ENCODE measurements around the gene PIK3IP1.

PIK3IP1 gene

GRCh38 chr22:31275576-31275975 is 16.7 kb downstream of the PIK3IP1 start:
- H3K27ac ChIP-seq (ENCODE audit: low read depth, low read length) = no peak overlapping the region
- no peaks in the 10 kb centered on the region for H3K27me3 ChIP-seq (ENCODE audit: control insufficient read depth in 1 of 2, insufficient read depth in 2 of 2, low read length in 2 of 2)
- no peak overlapping the region for H3K4me3 ChIP-seq (ENCODE audit: low read depth in 1 of 2, low read length in 2 of 2)
- H3K4me1 ChIP-seq (ENCODE audit: insufficient read depth, low read length) = no peaks in the 10 kb centered on the region
- peaks cover 41% of the 10 kb centered on the region for H3K36me3 ChIP-seq (ENCODE audit: insufficient read depth, low read length)
- no peaks in the 10 kb centered on the region for H3K9me3 ChIP-seq (ENCODE audit: low read length)
- no peak overlapping the region for H3K9ac ChIP-seq (ENCODE audit: low read length)

- Histone ChIP-seq H3K4me1 (ENCODE audit: insufficient read depth, low read length) (no peaks in the 10 kb centered on the region), H3K9ac (ENCODE audit: low read length) (no peak overlapping the region), H3K27ac (ENCODE audit: low read depth, low read length) (no peak overlapping the region), H3K4me3 (ENCODE audit: low read depth in 1 of 2, low read length in 2 of 2) (no peak overlapping the region), H3K27me3 (ENCODE audit: control insufficient read depth in 1 of 2, insufficient read depth in 2 of 2, low read length in 2 of 2) (no peaks in the 10 kb centered on the region), H3K36me3 (ENCODE audit: insufficient read depth, low read length) (peaks cover 35% of the 10 kb centered on the region), H3K9me3 (ENCODE audit: low read length) (no peaks in the 10 kb centered on the region)
Measured at GRCh38 chr22:31275018-31275417, 17.3 kb downstream of the PIK3IP1 start.

DNA sequence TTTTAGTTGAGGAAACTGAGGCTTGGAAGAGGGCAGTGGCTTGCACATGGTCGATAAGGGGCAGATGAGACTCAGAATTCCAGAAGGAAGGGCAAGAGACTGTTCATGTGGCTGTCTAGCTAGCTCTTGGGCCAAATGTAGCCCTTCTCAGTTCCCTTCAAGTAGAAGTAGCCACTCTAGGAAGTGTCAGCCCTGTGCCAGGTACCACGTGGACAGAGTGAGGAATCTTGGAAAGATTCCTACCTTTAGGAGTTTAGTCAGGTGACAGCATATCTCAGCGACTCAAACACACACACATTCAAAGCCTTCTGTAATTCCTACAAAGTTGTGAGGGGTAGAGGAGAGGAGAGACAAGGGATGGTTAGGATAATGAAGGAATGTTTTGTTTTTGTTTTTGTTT is 18.3 kb downstream of the PIK3IP1 start:
- Histone ChIP-seq H3K9ac (ENCODE audit: low read length) (no peak overlapping the region), H3K27me3 (ENCODE audit: control insufficient read depth in 1 of 2, insufficient read depth in 2 of 2, low read length in 2 of 2) (no peaks in the 10 kb centered on the region), H3K36me3 (ENCODE audit: insufficient read depth, low read length) (peaks cover 32% of the 10 kb centered on the region), H3K27ac (ENCODE audit: low read depth, low read length) (no peak overlapping the region), H3K9me3 (ENCODE audit: low read length) (no peaks in the 10 kb centered on the region), H3K4me1 (ENCODE audit: insufficient read depth, low read length) (no peaks in the 10 kb centered on the region), H3K4me3 (ENCODE audit: low read depth in 1 of 2, low read length in 2 of 2) (no peak overlapping the region)

DNA sequence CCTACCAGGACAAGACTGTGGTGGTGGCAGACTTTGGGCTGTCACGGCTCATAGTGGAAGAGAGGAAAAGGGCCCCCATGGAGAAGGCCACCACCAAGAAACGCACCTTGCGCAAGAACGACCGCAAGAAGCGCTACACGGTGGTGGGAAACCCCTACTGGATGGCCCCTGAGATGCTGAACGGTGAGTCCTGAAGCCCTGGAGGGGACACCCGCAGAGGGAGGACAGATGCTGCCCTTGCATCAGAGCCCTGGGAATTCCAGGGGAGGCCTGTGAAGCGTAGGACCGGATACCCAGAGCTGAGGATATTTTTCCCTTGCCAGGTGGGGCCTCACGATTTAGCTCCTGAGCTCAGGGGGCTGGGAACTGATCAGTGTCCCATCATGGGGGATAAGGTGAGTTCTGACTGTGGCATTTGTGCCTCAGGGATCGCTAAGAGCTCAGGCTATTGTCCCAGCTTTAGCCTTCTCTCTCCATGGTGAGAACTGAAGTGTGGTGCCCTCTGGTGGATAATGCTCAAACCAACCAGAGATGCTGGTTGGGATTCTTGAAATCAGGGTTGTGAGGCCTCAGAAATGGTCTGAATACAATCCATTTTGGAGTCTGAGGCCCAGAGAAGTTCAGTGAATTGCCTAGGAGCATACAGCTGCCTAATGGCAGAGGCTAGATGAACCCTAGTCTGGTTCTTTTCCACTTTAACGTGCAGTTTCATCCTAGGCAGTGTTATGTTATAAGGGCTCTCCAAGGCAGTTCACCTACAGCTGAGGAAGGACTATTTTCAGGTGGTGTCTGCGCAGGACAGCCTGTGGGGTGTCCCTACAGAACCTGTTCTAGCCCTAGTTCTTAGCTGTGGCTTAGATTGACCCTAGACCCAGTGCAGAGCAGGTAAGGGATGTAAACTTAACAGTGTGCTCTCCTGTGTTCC is 19.5 kb downstream of the PIK3IP1 start:
- Histone ChIP-seq H3K9ac (ENCODE audit: low read length) (no peak overlapping the region), H3K4me3 (ENCODE audit: low read depth in 1 of 2, low read length in 2 of 2) (no peak overlapping the region), H3K27ac (ENCODE audit: low read depth, low read length) (no peak overlapping the region), H3K27me3 (ENCODE audit: control insufficient read depth in 1 of 2, insufficient read depth in 2 of 2, low read length in 2 of 2) (no peaks in the 10 kb centered on the region), H3K36me3 (ENCODE audit: insufficient read depth, low read length) (peaks cover 30% of the 10 kb centered on the region), H3K4me1 (ENCODE audit: insufficient read depth, low read length) (no peaks in the 10 kb centered on the region), H3K9me3 (ENCODE audit: low read length) (no peaks in the 10 kb centered on the region)

DNA sequence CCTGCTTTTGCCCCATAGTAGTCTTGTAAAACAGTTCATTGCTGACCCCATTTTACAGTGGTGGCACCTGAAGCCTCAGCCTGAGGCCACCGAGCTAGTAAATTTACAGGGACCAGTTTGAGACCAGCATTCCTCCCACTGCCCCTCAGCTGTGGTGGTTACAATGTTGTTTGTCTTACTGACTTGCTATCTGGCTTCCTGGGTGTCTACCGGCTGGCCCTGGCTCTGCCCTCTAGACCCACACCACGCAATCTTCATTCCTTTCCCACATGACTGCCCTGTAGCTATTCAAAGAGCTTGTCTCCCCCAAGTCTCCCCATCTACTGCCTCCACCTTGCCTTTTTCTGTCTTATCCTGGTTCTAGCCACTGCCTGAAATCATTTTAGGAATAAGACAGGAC is 20.8 kb downstream of the PIK3IP1 start:
- Histone ChIP-seq H3K9me3 (ENCODE audit: low read length) (no peaks in the 10 kb centered on the region), H3K36me3 (ENCODE audit: insufficient read depth, low read length) (peaks cover 41% of the 10 kb centered on the region), H3K27me3 (ENCODE audit: control insufficient read depth in 1 of 2, insufficient read depth in 2 of 2, low read length in 2 of 2) (no peaks in the 10 kb centered on the region), H3K9ac (ENCODE audit: low read length) (no peak overlapping the region), H3K27ac (ENCODE audit: low read depth, low read length) (no peak overlapping the region), H3K4me3 (ENCODE audit: low read depth in 1 of 2, low read length in 2 of 2) (no peak overlapping the region), H3K4me1 (ENCODE audit: insufficient read depth, low read length) (no peaks in the 10 kb centered on the region)

GRCh38 chr22:31271026-31271425 is 21.3 kb downstream of the PIK3IP1 start:
- H3K9ac ChIP-seq (ENCODE audit: low read length) = no peak overlapping the region
- no peaks in the 10 kb centered on the region for H3K9me3 ChIP-seq (ENCODE audit: low read length)
- H3K36me3 ChIP-seq (ENCODE audit: insufficient read depth, low read length) = peaks cover 45% of the 10 kb centered on the region
- H3K27ac ChIP-seq (ENCODE audit: low read depth, low read length) = no peak overlapping the region
- H3K4me1 ChIP-seq (ENCODE audit: insufficient read depth, low read length) = no peaks in the 10 kb centered on the region
- no peaks in the 10 kb centered on the region for H3K27me3 ChIP-seq (ENCODE audit: control insufficient read depth in 1 of 2, insufficient read depth in 2 of 2, low read length in 2 of 2)
- H3K4me3 ChIP-seq (ENCODE audit: low read depth in 1 of 2, low read length in 2 of 2) = no peak overlapping the region

- Histone ChIP-seq H3K9ac (ENCODE audit: low read length) (no peak overlapping the region), H3K4me3 (ENCODE audit: low read depth in 1 of 2, low read length in 2 of 2) (no peak overlapping the region), H3K27me3 (ENCODE audit: control insufficient read depth in 1 of 2, insufficient read depth in 2 of 2, low read length in 2 of 2) (no peaks in the 10 kb centered on the region), H3K9me3 (ENCODE audit: low read length) (no peaks in the 10 kb centered on the region), H3K4me1 (ENCODE audit: insufficient read depth, low read length) (no peaks in the 10 kb centered on the region), H3K36me3 (ENCODE audit: insufficient read depth, low read length) (peaks cover 46% of the 10 kb centered on the region), H3K27ac (ENCODE audit: low read depth, low read length) (no peak overlapping the region)
Measured at GRCh38 chr22:31269892-31270579, 22.3 kb downstream of the PIK3IP1 start.

DNA sequence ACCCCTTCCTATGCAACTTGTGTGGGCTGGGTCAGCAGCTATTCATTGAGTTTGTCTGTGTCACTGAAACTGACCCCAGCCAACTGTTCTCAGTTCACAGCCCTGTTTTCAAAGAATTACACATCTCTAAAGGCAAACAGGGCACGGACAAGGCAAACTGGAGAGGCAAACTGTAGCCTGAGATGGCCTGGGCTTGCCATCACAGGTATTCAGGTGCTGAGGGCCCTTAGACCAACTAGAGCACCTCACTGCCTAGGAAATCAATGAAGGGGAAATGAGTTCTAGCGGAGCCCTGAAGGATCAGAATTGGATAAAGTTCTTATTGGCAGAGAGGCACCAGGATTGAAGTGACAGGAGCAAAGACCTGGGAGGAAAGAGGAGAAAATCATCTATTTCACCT is 24.0 kb downstream of the PIK3IP1 start:
- Histone ChIP-seq H3K27ac (ENCODE audit: low read depth, low read length) (no peak overlapping the region), H3K36me3 (ENCODE audit: insufficient read depth, low read length) (peaks cover 50% of the 10 kb centered on the region), H3K27me3 (ENCODE audit: control insufficient read depth in 1 of 2, insufficient read depth in 2 of 2, low read length in 2 of 2) (no peaks in the 10 kb centered on the region), H3K4me3 (ENCODE audit: low read depth in 1 of 2, low read length in 2 of 2) (no peak overlapping the region), H3K4me1 (ENCODE audit: insufficient read depth, low read length) (no peaks in the 10 kb centered on the region), H3K9ac (ENCODE audit: low read length) (no peak overlapping the region), H3K9me3 (ENCODE audit: low read length) (no peaks in the 10 kb centered on the region)

DNA sequence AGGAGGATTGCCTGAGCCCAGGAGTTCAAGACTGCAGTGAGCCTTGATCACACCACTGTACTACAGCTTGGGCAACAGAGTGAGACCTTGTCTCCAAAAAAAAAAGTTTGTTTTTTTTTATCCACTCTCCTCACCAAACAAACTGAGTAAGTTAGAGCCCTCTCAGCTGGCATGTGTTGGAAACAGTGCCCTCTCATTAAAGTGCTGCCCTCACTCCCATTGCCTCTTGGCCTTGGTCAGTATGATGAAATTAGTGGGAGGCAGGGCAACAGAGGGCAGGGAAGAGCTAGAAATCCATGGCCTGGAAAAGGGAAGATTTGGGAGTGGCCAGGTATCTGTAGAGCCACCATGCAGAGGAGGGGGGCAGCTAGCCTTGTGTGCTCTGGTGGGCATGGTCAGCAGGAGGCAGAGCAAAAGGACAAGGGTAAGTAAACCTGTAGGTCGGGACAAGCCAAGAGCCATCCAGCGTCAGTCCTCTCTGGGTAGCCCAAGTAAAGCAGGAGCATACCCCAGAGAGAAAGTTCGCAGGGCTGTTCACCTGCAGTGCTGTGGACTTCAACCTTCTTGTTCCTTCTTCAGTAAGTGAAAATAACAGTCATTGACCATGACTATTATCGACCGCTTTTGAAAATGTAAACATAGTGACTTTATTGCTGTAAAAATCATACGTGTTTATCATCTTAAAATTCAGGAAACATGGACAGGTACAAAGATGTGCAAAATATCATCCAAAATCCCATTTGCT is 28.2 kb downstream of the PIK3IP1 start:
- H3K27ac ChIP-seq (ENCODE audit: low read depth, low read length) = no peak overlapping the region
- no peaks in the 10 kb centered on the region for H3K9me3 ChIP-seq (ENCODE audit: low read length)
- no peak overlapping the region for H3K9ac ChIP-seq (ENCODE audit: low read length)
- no peaks in the 10 kb centered on the region for H3K27me3 ChIP-seq (ENCODE audit: control insufficient read depth in 1 of 2, insufficient read depth in 2 of 2, low read length in 2 of 2)
- no peaks in the 10 kb centered on the region for H3K4me1 ChIP-seq (ENCODE audit: insufficient read depth, low read length)
- H3K36me3 ChIP-seq (ENCODE audit: insufficient read depth, low read length) = peaks cover 72% of the 10 kb centered on the region
- no peak overlapping the region for H3K4me3 ChIP-seq (ENCODE audit: low read depth in 1 of 2, low read length in 2 of 2)

DNA sequence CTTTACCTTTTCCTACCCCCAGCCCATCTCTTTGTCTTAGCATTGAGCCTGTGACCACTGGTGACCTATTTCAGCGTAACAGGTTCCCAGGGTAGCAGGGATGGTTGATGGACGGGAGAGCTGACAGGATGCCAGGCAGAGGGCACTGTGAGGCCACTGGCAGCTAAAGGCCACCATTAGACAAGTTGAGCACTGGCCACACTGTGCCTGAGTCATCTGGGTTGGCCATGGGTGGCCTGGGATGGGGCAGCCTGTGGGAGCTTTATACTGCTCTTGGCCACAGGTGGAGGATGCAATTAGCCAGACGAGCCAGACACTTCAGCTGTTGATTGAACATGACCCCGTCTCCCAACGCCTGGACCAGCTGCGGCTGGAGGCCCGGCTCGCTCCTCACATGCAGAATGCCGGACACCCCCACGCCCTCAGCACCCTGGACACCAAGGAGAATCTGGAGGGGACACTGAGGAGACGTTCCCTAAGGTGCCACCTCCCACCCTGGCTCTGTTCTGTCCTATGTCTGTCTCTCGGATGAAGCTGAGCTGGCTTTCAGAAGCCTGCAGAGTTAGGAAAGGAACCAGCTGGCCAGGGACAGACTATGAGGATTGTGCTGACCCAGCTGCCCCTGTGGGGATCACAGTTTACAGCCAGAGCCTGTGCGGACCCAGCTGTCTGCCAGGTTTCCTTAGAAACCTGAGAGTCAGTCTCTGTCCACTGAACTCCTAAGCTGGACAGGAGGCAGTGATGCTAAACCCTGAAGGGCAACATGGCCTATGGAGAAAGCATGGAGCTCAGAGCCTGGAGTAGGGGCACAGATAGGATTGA is 29.8 kb downstream of the PIK3IP1 start:
- H3K9me3 ChIP-seq (ENCODE audit: low read length) = no peaks in the 10 kb centered on the region
- no peak overlapping the region for H3K4me3 ChIP-seq (ENCODE audit: low read depth in 1 of 2, low read length in 2 of 2)
- H3K27ac ChIP-seq (ENCODE audit: low read depth, low read length) = no peak overlapping the region
- peaks cover 72% of the 10 kb centered on the region for H3K36me3 ChIP-seq (ENCODE audit: insufficient read depth, low read length)
- H3K4me1 ChIP-seq (ENCODE audit: insufficient read depth, low read length) = no peaks in the 10 kb centered on the region
- no peak overlapping the region for H3K9ac ChIP-seq (ENCODE audit: low read length)
- no peaks in the 10 kb centered on the region for H3K27me3 ChIP-seq (ENCODE audit: control insufficient read depth in 1 of 2, insufficient read depth in 2 of 2, low read length in 2 of 2)

DNA sequence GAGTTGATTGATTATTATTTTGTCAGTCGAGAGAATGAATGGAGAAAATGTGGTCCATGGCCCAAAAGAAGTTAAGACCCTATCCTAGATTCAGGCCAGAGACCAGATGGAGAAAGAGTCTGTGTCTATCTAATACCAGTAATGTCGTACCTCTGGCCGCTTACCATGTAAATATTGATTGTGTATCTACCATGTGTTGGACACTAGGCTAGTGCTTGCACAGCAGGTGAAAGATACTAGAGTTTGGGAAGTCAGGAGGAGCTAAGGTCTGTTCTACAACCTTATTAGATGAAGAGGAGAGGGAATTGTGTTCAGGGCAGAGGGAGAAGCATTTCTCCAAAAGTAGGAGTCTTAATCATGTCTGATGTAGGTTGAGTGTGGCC is 31.8 kb downstream of the PIK3IP1 start:
- H3K27ac ChIP-seq (ENCODE audit: low read depth, low read length) = no peak overlapping the region
- no peaks in the 10 kb centered on the region for H3K9me3 ChIP-seq (ENCODE audit: low read length)
- H3K9ac ChIP-seq (ENCODE audit: low read length) = no peak overlapping the region
- H3K36me3 ChIP-seq (ENCODE audit: insufficient read depth, low read length) = peaks cover 56% of the 10 kb centered on the region
- H3K27me3 ChIP-seq (ENCODE audit: control insufficient read depth in 1 of 2, insufficient read depth in 2 of 2, low read length in 2 of 2) = no peaks in the 10 kb centered on the region
- H3K4me1 ChIP-seq (ENCODE audit: insufficient read depth, low read length) = no peaks in the 10 kb centered on the region
- no peak overlapping the region for H3K4me3 ChIP-seq (ENCODE audit: low read depth in 1 of 2, low read length in 2 of 2)

Data from muscle layer of colon (tissue), 2 donors.